Smooth muscle cell (in vitro differentiated cells): ENCODE results near the gene CAMK1D. TPM values are rescaled to one million over a fixed set of nuclear protein-coding genes. Genes with fewer than 3 reads are reported as not detected.

Experiments used
- DNase-seq: peaks from one replicate; lab custom pipeline; 2025; ENCODE audit not compliant: unreplicated experiment; lab: John Stamatoyannopoulos, UW
- H2AFZ ChIP-seq: fragments of 200-600 bp; sonication (generic); 2 replicates; pipeline ENCODE4 v1.6.0; 2016; ENCODE audit warnings: antibody characterized with exemption, low read depth, mild to moderate bottlenecking
- H3F3A ChIP-seq: fragments of 200-600 bp; sonication (generic); 2 replicates; pipeline ENCODE4 v1.6.0; 2017; ENCODE audit warnings: antibody characterized with exemption, low read depth
- H3K27ac ChIP-seq: fragments of 200-600 bp; sonication (generic); 2 replicates; pipeline ENCODE4 v1.5.1; 2016; ENCODE audit warnings: low read depth, mild to moderate bottlenecking
- H3K27me3 ChIP-seq: fragments of 200-600 bp; sonication (generic); 2 replicates; pipeline ENCODE4 v1.6.1; 2016; ENCODE audit warnings: low read depth, mild to moderate bottlenecking
- H3K36me3 ChIP-seq: fragments of 200-600 bp; sonication (generic); 2 replicates; pipeline ENCODE4 v1.5.1; 2016; ENCODE audit warnings: low read depth
- H3K4me1 ChIP-seq: fragments of 200-600 bp; sonication (generic); 2 replicates; pipeline ENCODE4 v1.5.1; 2016; ENCODE audit warnings: low read depth
- H3K4me2 ChIP-seq: fragments of 200-600 bp; sonication (generic); 2 replicates; pipeline ENCODE4 v1.6.0; 2016; ENCODE audit warnings: mild to moderate bottlenecking
- H3K4me3 ChIP-seq: fragments of 200-600 bp; sonication (generic); 2 replicates; pipeline ENCODE4 v1.5.1; 2016; ENCODE audit warnings: mild to moderate bottlenecking
- H3K79me2 ChIP-seq: fragments of 200-600 bp; sonication (generic); 2 replicates; pipeline ENCODE4 v1.6.0; 2016; ENCODE audit warnings: low read depth, mild to moderate bottlenecking
- H3K9ac ChIP-seq: fragments of 200-600 bp; sonication (generic); 2 replicates; pipeline ENCODE4 v1.6.0; 2016; ENCODE audit warnings: low read depth
- H3K9me3 ChIP-seq: fragments of 200-600 bp; sonication (generic); replicated peaks from 2 replicates; pipeline ENCODE4 v1.5.1; 2016; ENCODE audit warnings: low read depth
- H4K20me1 ChIP-seq: fragments of 200-600 bp; sonication (generic); 2 replicates; pipeline ENCODE4 v1.6.0; 2016; ENCODE audit warnings: low read depth
- WGBS: methylation state at CpG from one replicate; pipeline ENCODE4 v1.1.7; 2016; ENCODE audit warnings: low lambda C conversion rate; 5-methylcytosine and 5-hydroxymethylcytosine counted together
- polyA plus RNA-seq: library from polyadenylated mRNA; unstranded; fragments of >200 nt; fragmentation: Nextera tagmentation; extraction: Ambion mirVana; gene quantifications from 2 replicates; pipeline ENCODE4 v1.2.1, GENCODE V29; 2016
- total RNA-seq: library from RNA; depleted of rRNA; stranded (reverse); fragments of >200 nt; gene quantifications from 2 replicates; pipeline ENCODE4 v1.2.3, GENCODE V29; 2014
- TF ChIP-seq, protein P1 (sequence below): fragments of 200-600 bp; sonication (generic); IDR thresholded peaks from 2 replicates; pipeline ENCODE4 v1.5.1; 2017; ENCODE audit warnings: borderline replicate concordance, mild to moderate bottlenecking, antibody characterized with exemption; ENCODE audit not compliant: insufficient read depth, poor library complexity, severe bottlenecking

The CAMK1D gene
- total and polyA plus RNA-seq, 2 experiments from 2014 or later = 1.6 to 2.3 TPM

DNA sequence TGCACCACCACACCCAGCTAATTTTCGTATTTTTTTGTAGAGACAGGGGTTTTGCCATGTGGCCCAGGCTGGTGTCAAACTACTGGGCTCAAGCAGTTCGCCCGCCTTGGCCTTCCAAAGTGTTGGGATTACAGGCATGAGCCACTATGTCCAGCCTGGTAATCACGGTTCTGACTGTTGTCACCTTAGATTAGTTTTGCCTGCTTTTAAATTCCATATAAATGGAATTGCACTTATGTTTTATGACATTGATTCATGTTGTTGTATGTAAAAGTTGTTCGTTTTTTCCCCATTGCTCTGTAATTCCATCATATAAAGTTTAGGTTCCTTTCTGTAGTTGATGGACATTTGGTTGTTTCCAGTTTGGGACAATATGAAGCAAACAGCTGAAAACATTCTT lies 106.0 kb downstream of the CAMK1D start:
- Histone ChIP-seq H3K27me3 (no peaks in the 10 kb centered on the region), H3K4me2 (no peak overlapping the region), H3K36me3 (no peaks in the 10 kb centered on the region), H3K4me3 (no peak overlapping the region), H3F3A (no peaks in the 10 kb centered on the region), H3K27ac (no peak overlapping the region), H3K9me3 (no peaks in the 10 kb centered on the region), H3K79me2 (no peaks in the 10 kb centered on the region), H2AFZ (no peak overlapping the region), H3K4me1 (no peaks in the 10 kb centered on the region), H3K9ac (no peak overlapping the region), H4K20me1 (no peaks in the 10 kb centered on the region)
- 86% methylated on average over 5 of the region's 5 CpGs for WGBS
- TF ChIP-seq, protein P1, sequence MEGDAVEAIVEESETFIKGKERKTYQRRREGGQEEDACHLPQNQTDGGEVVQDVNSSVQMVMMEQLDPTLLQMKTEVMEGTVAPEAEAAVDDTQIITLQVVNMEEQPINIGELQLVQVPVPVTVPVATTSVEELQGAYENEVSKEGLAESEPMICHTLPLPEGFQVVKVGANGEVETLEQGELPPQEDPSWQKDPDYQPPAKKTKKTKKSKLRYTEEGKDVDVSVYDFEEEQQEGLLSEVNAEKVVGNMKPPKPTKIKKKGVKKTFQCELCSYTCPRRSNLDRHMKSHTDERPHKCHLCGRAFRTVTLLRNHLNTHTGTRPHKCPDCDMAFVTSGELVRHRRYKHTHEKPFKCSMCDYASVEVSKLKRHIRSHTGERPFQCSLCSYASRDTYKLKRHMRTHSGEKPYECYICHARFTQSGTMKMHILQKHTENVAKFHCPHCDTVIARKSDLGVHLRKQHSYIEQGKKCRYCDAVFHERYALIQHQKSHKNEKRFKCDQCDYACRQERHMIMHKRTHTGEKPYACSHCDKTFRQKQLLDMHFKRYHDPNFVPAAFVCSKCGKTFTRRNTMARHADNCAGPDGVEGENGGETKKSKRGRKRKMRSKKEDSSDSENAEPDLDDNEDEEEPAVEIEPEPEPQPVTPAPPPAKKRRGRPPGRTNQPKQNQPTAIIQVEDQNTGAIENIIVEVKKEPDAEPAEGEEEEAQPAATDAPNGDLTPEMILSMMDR = no peak
- no peak for DNase-seq

DNA sequence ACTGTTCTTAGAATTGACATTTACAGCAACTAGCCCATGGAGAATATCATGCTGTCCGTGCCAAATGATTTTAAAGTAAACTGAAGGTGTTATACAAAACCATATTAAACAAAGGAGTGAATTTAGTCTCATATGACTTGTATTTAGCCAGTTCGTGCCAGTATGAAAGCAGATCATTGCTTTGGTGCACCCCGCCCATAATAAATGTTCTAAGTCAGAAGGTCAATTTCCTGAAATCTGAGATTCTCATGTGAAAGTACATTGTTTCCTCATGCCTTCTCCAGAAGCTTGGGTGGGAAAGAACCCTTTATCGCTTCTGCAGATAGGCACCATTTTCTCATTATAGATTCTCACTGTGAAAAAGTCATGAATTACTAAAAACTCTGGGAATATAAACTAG lies 106.4 kb downstream of the CAMK1D start:
- Histone ChIP-seq H3K4me2 (no peak overlapping the region), H3K4me1 (no peaks in the 10 kb centered on the region), H3K27ac (no peak overlapping the region)

DNA sequence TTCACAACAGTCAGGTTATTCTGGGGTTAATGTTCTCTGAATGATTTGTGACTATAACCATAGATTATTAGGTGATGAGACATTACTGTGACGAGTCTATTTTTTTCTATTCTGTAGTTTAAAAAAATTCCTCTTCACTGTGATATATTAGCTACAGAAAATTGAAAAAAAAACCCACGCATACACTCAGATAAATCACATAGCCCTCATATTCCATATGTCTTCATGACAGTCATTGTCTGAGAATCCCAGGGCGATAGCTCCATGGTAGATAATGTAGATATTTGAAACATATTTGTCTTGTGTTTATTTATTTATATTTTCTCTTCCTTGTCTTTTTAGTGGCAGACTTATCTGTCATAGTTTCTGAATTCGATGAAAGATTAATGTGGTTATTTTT lies 110.0 kb downstream of the CAMK1D start:
- TF ChIP-seq, protein P1 = no peak
- DNase-seq = no peak
- Histone ChIP-seq H3K9me3 (no peaks in the 10 kb centered on the region), H3K4me1 (no peaks in the 10 kb centered on the region), H2AFZ (no peak overlapping the region), H3K9ac (no peak overlapping the region), H3K4me2 (no peak overlapping the region), H3K27ac (no peak overlapping the region), H3F3A (no peaks in the 10 kb centered on the region), H3K79me2 (no peaks in the 10 kb centered on the region), H3K4me3 (no peak overlapping the region), H3K27me3 (no peaks in the 10 kb centered on the region), H3K36me3 (no peaks in the 10 kb centered on the region), H4K20me1 (no peaks in the 10 kb centered on the region)
- WGBS = 77% methylated on average over 4 of the region's 4 CpGs

More for the DNA sequence above, 106.4 kb downstream of the CAMK1D start:
- no peaks in the 10 kb centered on the region for H3K36me3 ChIP-seq
- H3F3A ChIP-seq = no peaks in the 10 kb centered on the region
- H3K27me3 ChIP-seq = no peaks in the 10 kb centered on the region
- H3K4me3 ChIP-seq = no peak overlapping the region
- H3K79me2 ChIP-seq = no peaks in the 10 kb centered on the region
- no peaks in the 10 kb centered on the region for H3K9me3 ChIP-seq
- no peak for DNase-seq
- TF ChIP-seq, protein P1 = no peak
- H4K20me1 ChIP-seq = no peaks in the 10 kb centered on the region
- H3K9ac ChIP-seq = no peak overlapping the region
- H2AFZ ChIP-seq = no peak overlapping the region
- WGBS = 85% methylated on average over 4 of the region's 4 CpGs

DNA sequence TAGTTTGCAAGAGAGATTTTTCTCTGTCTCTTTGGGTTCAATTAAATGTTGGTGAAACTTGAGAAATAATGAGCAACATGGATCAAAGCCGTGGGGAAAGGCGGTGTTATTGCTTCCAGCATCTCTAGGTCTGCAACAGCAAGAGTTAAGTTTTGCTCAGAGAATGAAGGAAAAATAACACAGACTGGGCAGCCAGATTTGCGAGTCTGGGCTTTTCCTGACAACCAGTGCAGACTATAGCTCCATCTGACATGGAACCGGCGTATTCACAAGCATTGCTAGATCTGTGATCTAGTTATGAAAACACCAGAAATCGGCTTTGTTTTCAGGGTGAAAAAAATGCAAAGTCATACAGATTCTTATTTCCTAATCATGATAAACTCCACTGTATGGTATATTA lies 110.4 kb downstream of the CAMK1D start:
- TF ChIP-seq, protein P1 = no peak
- WGBS = 67% methylated on average over 6 of the region's 6 CpGs
- no peaks in the 10 kb centered on the region for H3K27me3 ChIP-seq
- H3K4me1 ChIP-seq = no peaks in the 10 kb centered on the region
- no peak for DNase-seq
- no peak overlapping the region for H3K9ac ChIP-seq
- no peaks in the 10 kb centered on the region for H4K20me1 ChIP-seq
- no peak overlapping the region for H3K27ac ChIP-seq
- no peaks in the 10 kb centered on the region for H3K79me2 ChIP-seq
- H3K4me2 ChIP-seq = no peak overlapping the region
- H2AFZ ChIP-seq = no peak overlapping the region
- H3K9me3 ChIP-seq = no peaks in the 10 kb centered on the region
- no peaks in the 10 kb centered on the region for H3F3A ChIP-seq
- no peaks in the 10 kb centered on the region for H3K36me3 ChIP-seq
- H3K4me3 ChIP-seq = no peak overlapping the region
